ENCODE measurements around the gene THAP7.
"Not testable (repeated sequence)": the region's sequence is repeated elsewhere in the genome, so short reads cannot be mapped to it uniquely, and the experiment has no call there.

THAP7 gene, protein sequence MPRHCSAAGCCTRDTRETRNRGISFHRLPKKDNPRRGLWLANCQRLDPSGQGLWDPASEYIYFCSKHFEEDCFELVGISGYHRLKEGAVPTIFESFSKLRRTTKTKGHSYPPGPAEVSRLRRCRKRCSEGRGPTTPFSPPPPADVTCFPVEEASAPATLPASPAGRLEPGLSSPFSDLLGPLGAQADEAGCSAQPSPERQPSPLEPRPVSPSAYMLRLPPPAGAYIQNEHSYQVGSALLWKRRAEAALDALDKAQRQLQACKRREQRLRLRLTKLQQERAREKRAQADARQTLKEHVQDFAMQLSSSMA

DNA sequence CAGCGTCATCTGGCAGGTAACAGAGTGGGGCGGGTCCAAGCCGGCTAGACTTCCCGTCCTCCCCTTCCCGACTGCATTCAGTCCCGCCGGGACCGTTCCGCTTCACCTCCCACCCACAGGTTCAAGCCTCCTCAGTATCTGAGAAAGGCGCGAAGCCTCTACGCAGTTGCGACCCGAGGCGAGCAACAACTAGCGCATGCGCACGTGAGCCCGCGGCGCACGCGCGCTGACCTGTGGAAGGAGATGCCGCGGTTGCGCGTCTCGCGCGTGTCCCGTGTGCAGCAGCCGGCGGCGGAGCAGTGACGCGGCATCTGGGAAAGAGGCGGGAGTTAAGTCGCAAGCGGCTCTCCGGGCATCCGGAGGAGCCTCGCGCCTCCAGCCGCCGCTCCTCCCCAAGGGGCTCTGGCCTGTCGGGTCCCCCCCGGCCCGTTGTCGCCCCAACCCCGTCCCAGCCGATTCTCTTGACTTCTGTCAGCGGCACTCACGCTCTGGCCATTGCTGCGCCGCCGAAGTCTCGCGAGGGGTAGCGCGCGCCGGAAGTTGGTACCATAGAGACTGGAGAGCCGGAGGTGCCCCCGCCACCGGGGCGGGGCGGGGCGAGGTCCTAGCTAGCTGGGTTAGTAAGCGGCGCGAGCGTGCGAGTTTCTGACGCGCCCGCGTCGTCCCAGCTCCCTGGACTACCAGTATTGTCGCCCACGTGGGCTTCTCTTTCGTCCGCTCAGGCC is at the start of gene THAP7:
Gene THAP7, minus strand, starts transcription at position 518 of the 725 bp plus-strand sequence. Its CDS starts 207 bp downstream, at position 311.
- H3K27me3 ChIP-seq: peaks cover 4% of the 10 kb centered on the region
- H3K9me3 ChIP-seq: no peaks in the 10 kb centered on the region
- TF ChIP-seq, protein P1, sequence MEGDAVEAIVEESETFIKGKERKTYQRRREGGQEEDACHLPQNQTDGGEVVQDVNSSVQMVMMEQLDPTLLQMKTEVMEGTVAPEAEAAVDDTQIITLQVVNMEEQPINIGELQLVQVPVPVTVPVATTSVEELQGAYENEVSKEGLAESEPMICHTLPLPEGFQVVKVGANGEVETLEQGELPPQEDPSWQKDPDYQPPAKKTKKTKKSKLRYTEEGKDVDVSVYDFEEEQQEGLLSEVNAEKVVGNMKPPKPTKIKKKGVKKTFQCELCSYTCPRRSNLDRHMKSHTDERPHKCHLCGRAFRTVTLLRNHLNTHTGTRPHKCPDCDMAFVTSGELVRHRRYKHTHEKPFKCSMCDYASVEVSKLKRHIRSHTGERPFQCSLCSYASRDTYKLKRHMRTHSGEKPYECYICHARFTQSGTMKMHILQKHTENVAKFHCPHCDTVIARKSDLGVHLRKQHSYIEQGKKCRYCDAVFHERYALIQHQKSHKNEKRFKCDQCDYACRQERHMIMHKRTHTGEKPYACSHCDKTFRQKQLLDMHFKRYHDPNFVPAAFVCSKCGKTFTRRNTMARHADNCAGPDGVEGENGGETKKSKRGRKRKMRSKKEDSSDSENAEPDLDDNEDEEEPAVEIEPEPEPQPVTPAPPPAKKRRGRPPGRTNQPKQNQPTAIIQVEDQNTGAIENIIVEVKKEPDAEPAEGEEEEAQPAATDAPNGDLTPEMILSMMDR (IDR thresholded peaks at IDR 0.05): peak; percentile 28
- peaks cover 20 to 27% of the 10 kb centered on the region in 2 experiments for H3K4me1 ChIP-seq (ENCODE audit: control insufficient read depth in 1 of 2, insufficient read depth in 1 of 2, low read depth in 1 of 2, low read length in 1 of 2)
- peak within 1 kb of the TSS; percentile 80 to 91 for H3K4me3 ChIP-seq (ENCODE audit: low read depth in 1 of 2, low read length in 1 of 2)
- peak within 1 kb of the TSS; percentile 89 for H3K27ac ChIP-seq
- H3K36me3 ChIP-seq: peaks cover 13% of the 10 kb centered on the region

DNA sequence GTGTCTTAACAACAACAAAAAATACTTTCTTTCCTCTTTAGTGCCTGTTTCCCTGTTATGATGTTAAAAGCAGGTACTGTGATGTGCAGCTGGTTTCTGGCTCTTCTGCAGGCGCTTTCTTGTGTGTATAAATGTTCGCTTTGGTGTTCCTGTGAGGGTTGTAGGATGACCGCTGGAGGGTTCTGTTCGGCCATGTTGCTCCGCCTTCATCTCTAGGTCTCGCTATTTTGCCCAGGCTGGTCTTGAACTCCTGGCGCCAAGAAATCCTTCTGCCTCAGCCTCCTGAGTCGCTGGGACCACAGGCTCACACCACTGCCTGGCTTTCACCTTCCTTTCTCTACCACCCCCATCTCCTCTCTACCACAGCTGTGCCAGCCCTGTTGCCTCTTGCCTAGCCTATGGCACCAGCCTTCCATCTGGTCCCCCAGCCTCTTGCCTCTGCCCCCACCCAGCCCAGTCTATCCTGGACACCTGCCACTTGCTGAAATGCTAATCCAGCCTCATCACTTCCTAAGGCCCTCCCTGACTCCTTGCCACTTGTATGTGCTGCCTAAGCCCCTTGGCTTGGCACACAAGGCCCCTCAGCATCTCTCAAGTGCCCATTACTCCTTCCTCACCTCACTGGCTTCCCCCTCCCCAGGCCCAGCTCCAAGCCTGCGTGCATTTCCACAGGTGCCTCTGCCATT is 49.4 kb upstream of the THAP7 start:
- TF ChIP-seq, protein P1 (IDR thresholded peaks at IDR 0.05): no peak
- Histone ChIP-seq H3K9me3 (no peaks in the 10 kb centered on the region), H3K27ac (no peak overlapping the region), H3K36me3 (no peaks in the 10 kb centered on the region), H3K27me3 (peaks cover 42% of the 10 kb centered on the region), H3K4me3 (ENCODE audit: low read depth in 1 of 2, low read length in 1 of 2) (no peak overlapping the region), H3K4me1 (ENCODE audit: control insufficient read depth in 1 of 2, insufficient read depth in 1 of 2, low read depth in 1 of 2, low read length in 1 of 2) (no peaks in the 10 kb centered on the region)

DNA sequence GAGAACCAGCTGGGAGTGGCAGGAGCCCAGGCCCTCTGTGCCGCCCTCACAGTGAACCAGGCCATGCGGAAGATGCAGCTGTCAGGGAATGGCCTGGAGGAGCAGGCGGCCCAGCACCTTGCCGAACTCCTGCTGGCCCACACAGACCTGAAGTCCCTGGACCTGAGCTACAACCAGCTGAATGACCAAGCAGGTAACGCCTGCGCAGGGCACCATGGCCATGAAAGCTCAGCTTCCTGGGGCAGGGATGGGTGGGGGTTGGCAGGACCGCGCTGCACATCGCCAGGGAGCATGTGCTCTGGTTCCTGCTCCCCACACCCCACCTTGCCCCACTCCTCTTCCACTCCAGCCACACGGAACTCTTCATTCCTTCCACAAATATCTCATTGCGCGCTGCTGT is 47.0 kb upstream of the THAP7 start:
- H3K4me1 ChIP-seq (ENCODE audit: control insufficient read depth in 1 of 2, insufficient read depth in 1 of 2, low read depth in 1 of 2, low read length in 1 of 2); H3K4me3 ChIP-seq (ENCODE audit: low read depth in 1 of 2, low read length in 1 of 2); H3K36me3 ChIP-seq; H3K9me3 ChIP-seq; H3K27ac ChIP-seq: not testable (repeated sequence)
- H3K27me3 ChIP-seq: peaks cover 47% of the 10 kb centered on the region

DNA sequence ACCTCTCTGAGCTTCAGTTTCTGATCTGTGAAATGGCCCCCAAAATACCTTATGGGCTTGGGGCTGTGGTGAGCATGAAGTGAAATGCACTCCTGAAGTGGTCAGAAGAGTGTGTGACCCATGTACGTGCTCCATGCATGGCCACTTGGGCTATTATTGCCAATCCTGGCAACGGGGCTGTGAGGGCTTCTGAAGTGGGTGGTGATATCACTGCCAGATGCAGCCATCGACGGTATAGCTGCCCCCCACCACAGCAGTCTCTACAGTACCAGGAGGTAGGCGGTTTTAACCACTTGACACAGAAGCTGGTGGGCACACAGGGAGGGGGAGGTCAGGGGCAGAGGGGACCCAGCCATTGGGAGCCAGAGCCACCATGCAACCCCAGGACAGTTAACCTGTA is 46.5 kb upstream of the THAP7 start:
- H3K36me3 ChIP-seq; H3K4me1 ChIP-seq (ENCODE audit: control insufficient read depth in 1 of 2, insufficient read depth in 1 of 2, low read depth in 1 of 2, low read length in 1 of 2); H3K9me3 ChIP-seq; H3K27ac ChIP-seq; H3K4me3 ChIP-seq (ENCODE audit: low read depth in 1 of 2, low read length in 1 of 2): not testable (repeated sequence)
- H3K27me3 ChIP-seq: peaks cover 50% of the 10 kb centered on the region

DNA sequence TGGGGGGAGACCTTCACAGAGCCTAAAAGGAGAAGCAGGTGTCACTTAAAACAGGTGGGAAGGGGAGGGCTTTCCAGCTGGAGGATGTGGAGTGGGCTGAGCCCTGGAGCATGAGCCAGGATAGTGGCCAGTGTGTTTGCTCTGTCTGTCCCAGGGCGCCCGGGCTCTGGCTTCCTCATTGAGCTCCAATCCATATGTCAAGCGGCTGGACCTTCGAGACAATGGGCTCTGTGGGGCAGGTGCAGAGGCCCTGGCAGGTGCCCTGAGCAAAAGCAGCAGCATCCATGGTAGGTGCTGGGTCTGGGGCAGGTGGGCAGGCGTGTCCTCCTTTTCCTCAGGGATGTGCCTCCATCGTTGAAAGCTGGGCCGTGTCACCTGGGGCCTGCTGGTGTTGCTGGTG is 45.8 kb upstream of the THAP7 start:
- Histone ChIP-seq H3K9me3 (no peaks in the 10 kb centered on the region), H3K36me3 (no peaks in the 10 kb centered on the region), H3K27me3 (peaks cover 57% of the 10 kb centered on the region), H3K27ac (no peak overlapping the region), H3K4me1 (ENCODE audit: control insufficient read depth in 1 of 2, insufficient read depth in 1 of 2, low read depth in 1 of 2, low read length in 1 of 2) (peaks cover 0 to 4% of the 10 kb centered on the region in 2 experiments), H3K4me3 (ENCODE audit: low read depth in 1 of 2, low read length in 1 of 2) (no peak overlapping the region)
- TF ChIP-seq, protein P1 (IDR thresholded peaks at IDR 0.05): no peak

DNA sequence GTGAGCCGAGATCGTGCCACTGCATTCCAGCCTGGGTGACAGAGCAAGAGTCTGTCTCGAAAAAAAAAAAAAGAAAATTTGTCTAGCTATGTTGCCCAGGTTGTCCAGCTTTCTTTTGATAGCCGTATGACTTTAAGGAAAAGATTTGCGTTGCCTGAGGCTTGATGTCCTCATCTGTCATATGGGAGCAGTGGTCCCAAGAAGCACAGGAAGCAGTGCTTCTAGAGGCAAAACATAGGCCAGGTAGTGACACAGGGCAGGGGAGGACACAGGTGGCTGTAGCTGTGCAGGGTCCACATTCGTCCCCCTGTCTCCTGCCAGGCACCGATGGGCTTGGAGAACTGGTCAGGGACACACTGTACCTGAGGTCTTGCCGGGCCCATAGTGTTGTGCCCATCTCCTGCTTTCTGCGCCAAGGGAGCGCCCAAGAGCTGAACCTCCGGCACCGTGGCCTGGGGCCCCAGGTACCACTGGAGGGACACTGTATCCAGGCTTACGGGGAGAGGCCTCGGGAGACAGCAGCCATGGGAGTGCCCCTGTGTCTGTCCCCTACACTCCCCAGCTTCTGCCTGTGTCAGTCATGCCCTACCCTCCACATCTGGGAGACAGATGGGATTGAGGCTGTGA is 45.2 kb upstream of the THAP7 start:
- no peaks in the 10 kb centered on the region for H3K36me3 ChIP-seq
- TF ChIP-seq, protein P1 (IDR thresholded peaks at IDR 0.05): no peak
- H3K4me3 ChIP-seq (ENCODE audit: low read depth in 1 of 2, low read length in 1 of 2): no peak overlapping the region
- no peaks in the 10 kb centered on the region for H3K9me3 ChIP-seq
- no peak overlapping the region for H3K27ac ChIP-seq
- peaks cover 59% of the 10 kb centered on the region for H3K27me3 ChIP-seq
- H3K4me1 ChIP-seq (ENCODE audit: control insufficient read depth in 1 of 2, insufficient read depth in 1 of 2, low read depth in 1 of 2, low read length in 1 of 2): peaks cover 0 to 4% of the 10 kb centered on the region in 2 experiments
